Hepatocyte (in vitro differentiated cells): ENCODE measurements around the gene FBXL5.

Experiments
- EZH2 ChIP-seq: fragments of 200-600 bp; sonication (generic); IDR thresholded peaks from 2 replicates; pipeline ENCODE4 v1.6.1; 2016; ENCODE audit warnings: antibody characterized with exemption, mild to moderate bottlenecking, borderline replicate concordance
- TF ChIP-seq, protein P1 (sequence below): fragments of 200-600 bp; sonication (generic); IDR thresholded peaks from 2 replicates; pipeline ENCODE4 v1.5.1; 2016; ENCODE audit warnings: antibody characterized with exemption, mild to moderate bottlenecking; ENCODE audit not compliant: poor library complexity

DNA sequence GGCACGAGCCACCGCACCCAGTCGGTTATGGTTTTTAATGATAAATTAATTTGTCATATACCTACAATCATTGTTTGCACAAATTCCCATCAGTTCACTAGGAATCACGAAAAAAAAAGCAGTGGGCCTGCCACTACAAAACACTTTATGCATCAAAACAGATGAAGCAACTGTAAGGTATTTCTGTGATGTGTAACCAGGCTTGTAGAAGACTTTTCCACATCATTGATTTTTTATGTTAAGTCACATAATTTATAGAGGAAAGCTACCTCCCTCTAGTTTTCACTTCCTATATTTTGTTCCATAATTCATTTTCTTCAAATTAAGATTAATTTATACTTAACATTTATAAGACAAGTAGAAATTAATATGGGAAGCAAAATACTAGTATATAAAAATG, 19.8 kb upstream of the FBXL5 start:
- no peak for TF ChIP-seq EZH2
- TF ChIP-seq, protein P1, sequence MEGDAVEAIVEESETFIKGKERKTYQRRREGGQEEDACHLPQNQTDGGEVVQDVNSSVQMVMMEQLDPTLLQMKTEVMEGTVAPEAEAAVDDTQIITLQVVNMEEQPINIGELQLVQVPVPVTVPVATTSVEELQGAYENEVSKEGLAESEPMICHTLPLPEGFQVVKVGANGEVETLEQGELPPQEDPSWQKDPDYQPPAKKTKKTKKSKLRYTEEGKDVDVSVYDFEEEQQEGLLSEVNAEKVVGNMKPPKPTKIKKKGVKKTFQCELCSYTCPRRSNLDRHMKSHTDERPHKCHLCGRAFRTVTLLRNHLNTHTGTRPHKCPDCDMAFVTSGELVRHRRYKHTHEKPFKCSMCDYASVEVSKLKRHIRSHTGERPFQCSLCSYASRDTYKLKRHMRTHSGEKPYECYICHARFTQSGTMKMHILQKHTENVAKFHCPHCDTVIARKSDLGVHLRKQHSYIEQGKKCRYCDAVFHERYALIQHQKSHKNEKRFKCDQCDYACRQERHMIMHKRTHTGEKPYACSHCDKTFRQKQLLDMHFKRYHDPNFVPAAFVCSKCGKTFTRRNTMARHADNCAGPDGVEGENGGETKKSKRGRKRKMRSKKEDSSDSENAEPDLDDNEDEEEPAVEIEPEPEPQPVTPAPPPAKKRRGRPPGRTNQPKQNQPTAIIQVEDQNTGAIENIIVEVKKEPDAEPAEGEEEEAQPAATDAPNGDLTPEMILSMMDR: no peak
